Measurements from ENCODE around the gene GPM6B. TPM values are rescaled to one million over a fixed set of nuclear protein-coding genes. Genes with fewer than 3 reads are reported as not detected.

The GPM6B gene, protein sequence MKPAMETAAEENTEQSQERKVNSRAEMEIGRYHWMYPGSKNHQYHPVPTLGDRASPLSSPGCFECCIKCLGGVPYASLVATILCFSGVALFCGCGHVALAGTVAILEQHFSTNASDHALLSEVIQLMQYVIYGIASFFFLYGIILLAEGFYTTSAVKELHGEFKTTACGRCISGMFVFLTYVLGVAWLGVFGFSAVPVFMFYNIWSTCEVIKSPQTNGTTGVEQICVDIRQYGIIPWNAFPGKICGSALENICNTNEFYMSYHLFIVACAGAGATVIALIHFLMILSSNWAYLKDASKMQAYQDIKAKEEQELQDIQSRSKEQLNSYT
- total RNA-seq, result 2.3 TPM
- long read RNA-seq, transcript GPM6B-205 (7 exons, 3,957 nt), result major isoform, 12 of 17 reads
- long read RNA-seq, partial matches to known transcripts, result 1 of 17 reads
- long read RNA-seq, other reads (novel, unspliced or antisense), result 4 of 17 reads

DNA sequence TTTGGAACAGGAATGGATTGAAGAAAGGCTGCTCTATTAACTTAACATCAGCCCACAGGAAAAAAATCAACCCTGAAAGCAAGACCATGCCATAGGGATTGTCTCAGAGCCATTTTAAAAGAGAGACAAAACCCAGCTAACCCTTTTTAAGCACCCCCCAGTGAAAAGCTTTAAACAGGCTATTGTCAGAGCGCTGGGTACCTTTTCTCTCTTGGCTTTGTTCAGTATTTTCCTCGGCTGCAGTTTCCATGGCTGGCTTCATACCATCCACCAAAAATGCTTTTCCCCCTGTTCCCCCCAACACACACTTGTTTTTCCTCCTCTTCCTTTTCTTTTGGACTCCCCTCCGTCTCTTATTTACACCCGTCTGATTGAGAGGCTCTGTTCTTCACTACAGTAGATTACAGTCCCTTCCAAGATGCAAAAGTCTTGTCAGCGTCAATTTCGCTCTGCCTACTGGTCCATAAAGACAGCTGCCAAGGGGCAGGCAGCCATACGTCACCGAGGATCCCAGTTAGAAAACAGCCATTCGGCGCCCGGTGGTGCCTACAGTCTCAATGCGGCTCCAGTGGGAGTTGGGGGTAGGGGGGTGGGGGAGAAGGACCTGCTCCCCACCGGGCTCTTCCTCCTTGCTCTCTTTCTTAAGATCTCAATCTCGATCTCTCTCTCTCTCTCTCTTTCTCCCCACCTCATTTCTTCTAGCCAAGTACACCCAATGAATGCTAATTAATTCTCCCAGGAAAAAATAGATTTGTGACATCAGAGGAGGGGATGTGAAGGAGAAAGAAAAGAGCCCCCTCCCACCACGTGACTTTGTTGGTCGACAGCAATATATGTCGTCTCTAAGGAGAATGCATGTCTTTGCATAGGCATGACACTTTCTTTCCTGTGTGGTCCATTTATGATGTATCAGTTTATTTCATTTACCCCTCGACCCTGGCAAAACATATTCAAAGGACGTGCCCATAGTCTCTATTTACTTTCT lies at the start of gene GPM6B:
GPM6B (minus strand) TSS at position 451 of the 985 bp plus-strand sequence; CDS start at position 262, 189 bp downstream.
- no peak for DNase-seq (ENCODE audit: low spot score)

DNA sequence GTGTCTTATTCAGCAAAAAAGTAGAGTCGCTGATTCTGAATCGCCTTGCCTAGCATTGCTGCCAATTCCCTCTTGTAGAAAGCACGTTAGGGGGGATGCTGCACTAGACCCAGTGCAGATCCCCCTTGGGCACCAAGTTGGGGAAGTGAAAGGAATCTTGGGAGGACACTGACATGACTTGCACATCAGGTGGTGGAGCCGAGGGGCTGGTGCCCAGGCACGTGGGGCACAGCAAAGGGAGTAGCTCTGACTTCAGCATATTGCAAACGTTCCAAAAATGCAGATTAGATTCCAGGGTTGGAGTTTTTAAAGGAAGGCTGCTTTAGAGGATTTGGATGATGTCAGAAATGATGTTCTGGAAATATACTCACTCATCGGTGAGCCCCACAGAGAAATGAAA lies 47.4 kb upstream of the GPM6B start:
- DNase-seq (ENCODE audit: low spot score), result no peak

DNA sequence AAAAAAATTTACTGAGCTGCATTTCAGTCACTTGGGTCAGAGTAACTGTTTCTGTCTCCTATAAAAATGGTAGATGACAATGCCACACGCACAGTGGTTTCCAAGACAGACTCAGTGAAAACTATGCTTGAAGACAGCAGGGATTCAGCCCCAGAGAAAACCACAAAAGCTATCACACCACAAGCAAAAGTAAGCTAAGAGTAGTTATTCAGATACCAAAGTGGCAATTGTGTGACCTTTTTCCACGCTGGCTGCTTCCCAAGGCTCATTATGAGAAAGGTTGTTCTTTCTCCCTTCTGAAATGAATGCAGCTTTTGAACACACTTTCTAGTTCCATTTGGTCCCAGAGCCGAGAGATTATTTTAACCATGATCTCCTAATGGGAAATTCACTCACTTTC lies 46.4 kb upstream of the GPM6B start:
- no peak for DNase-seq (ENCODE audit: low spot score)

DNA sequence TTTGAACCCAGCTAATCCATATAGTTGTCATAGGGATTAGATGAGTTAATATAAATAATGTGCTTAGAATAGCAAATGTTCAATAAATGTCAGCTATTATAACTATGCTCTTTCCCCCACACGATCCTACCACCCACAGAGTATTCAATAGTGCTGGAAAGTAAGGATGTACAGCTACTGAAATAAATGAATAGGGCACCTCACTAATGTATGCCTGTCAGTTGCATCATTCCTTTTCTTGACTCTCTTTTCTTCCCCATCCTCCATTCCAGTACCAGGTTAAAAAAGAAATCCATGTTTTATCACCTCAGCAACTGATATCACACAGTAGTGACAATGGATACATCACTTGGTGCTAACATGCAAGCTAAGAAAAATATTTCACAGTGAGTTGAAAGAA lies 42.8 kb upstream of the GPM6B start:
- DNase-seq (ENCODE audit: low spot score), result no peak

DNA sequence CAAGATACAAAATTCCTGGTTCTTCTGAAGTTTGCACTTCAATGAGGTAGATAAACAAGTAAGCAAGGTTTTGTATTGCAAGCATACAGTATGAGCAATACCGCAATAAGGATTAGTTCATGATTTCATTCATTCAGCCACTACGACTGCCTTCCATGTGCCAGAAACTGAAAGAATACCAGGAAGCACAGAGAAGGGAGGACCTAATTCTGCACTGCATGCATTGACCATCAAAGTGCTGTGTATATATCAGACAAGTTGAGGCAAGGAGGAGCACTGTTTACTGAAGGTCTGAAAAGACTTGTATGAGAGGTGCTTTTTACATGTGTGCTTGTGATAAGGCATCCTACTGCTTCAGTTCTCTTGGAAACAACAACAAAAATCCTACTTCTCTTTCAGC lies 40.9 kb upstream of the GPM6B start:
- DNase-seq (ENCODE audit: low spot score), result no peak

DNA sequence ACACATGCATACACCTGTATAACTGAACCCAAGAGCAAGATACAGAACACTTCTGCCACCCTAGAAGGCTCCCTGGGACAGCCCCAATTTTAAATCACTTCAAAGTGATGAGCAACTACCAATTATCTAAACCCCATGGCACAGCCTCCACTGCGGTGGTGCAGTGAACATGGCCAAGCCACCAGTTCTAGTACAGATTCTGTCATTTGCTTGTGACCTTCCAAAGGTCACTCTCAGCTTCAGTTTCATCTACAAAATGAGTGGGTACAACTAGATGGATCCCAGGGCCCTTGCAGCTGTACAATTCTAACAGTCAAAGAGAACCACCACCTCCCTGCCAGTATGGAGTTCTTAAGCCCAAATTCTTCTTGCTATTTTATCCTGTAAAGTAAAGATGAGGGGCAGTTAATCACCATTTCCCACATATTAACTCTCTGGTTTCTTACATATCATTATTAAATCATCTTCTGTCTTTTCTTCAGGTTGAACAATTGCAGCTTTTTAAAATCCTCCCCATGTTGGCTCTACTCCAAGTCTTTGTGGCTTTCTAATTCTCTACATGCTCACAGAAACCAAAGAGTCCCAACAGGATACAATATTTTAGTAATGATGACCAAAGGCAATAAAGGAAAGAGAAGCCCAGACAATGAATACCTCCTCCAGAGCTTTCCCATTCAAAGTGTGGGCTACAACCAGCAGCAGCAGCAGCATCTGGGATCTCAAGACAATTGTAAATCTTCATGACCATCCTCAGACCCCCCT lies 39.0 kb upstream of the GPM6B start:
- no peak for DNase-seq (ENCODE audit: low spot score)

DNA sequence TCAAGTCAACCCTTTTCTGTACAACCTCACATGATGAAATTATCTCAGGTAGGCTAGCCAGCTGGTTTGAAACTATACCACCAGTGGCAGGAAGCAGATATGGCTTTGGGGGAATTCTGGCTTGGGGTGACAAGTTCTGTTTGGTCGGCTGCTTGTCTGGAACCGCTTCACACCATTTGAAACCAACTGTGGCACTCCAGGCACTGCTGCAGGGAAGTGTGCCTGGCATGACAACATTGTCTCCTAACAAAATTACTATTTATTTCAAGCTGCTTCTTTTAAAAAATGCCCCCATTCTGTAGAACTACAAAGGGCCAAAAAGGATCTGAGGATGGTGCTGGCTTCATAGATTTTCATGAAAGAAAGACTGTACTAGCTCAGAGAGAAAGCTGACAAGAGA lies 37.1 kb upstream of the GPM6B start:
- no peak for DNase-seq (ENCODE audit: low spot score)

DNA sequence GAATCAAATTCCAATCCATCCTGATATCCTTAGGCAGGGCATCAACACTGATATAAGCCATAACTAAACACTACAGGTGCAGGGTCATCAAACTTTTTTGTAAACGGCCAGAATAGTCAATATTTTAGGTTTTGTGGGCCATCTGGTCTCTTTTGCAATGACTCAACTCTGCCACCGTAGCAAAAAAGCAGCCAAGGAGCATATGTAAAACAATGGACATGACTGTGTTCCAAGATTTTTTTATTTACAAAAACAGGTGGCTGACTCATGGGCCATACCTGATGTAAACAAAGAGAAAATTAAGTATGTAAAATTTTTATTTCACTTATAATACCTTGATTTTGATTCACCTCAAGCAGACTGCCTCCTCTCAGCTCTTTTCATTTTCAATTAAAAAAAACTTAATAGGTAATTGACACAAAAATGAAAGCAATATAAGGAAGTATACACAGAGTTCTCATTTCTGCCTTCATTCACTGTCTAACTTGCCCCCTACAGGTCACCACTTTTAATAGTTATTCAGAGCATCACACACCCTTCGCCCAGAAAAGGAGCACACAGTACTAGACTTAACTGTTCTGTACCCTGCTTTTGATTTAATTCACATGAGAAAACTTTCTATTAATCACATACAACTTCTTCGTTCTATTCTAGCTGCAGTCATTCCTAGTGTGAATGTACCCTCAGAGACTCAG lies 35.3 kb upstream of the GPM6B start:
- DNase-seq (ENCODE audit: low spot score), result no peak

DNA sequence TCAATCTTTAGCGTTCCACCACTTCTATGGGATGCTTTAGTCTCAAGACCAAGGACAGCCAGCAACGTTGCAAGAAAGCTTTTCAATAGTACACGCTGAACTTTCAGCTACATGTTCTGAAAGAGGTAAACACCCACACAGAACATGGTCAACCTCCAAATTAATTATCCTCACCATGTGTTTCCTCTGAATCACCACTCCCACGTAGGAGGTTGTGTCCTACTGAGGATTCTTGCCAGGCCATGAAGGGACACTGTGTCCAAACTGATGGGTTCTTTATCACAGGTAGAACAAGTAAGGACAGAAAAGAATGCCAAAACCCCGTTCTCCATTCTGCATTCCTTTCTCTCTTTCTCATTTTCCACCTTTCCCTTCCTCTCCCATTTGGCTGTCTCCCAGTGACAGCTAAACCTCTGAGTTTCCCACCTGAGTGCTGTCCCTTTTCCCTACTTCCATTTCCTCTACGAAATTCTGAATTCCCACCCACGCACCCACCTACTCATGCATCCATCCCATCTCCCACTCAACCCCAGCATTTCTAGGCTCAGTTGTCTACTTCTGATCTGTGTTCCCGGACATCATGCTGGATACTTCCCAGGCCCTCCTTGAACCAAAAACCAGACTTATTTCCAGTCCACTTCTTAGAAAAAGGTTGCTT lies 29.0 kb upstream of the GPM6B start:
- DNase-seq (ENCODE audit: low spot score), result no peak

DNA sequence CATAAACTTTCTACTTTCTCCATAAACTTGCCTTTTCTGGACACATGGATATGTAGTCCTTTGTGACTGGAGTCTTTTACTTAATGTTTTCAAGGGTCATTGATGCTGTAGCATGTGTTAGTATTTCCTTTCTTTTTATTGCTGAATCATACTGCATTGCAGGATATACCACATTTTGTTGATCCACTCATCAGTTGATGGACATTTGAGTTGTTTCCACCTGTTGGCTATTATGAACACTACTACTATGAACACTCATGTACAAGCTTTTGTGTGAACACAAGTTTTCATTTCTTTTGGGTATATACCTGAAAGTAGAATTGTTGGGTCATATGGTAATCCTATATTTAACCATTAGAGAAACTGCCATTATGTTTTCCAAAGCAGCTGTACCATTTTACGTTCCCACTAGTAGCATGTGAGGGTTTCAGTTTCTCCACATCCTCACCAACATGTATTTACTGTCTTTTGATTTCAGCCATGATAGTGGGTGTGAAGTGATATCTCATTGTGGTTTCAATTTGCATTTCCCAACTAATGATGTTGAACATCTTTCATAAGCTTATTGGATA lies 26.3 kb upstream of the GPM6B start:
- no peak for DNase-seq (ENCODE audit: low spot score)

DNA sequence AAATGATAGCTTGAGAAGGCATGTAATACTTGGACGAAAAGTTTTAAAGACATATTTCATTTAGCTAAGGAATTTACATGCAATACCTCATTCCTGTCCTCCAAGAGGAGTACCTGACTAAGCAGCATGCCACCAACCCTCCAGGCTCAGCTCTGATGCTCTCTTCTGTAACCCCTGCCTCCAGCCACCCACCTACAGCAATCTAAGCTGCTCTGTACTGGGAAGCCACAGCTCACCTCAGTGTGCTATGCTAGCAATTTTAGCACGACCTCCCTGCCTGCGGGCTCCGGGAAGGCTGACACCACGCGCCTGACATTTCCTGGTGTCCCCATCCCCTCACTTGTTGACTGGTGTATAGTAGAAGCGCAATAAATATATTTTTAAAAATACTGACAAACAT lies 23.2 kb upstream of the GPM6B start:
- DNase-seq (ENCODE audit: low spot score), result no peak

DNA sequence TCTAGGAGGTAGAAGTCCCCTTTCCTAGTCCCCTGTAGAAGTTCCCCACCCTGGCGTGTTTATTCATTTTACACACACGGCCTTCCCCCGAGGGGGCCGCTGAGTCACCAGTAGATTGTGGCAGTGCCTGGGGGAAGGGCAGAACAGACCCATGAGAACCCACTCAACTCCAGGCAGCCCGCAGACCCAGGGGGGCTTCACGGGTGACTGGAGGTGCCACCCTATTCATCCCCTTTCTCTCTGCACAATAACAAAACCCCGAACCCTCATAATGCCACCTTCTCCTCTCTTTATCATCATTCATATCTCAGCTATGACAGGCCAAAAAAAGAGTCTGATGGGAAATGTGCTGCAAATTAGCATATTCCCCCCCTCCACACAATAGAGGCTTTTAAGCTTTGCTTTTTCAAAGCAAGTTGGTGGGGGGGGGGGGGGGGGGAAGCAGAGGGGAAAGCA lies 20.4 kb upstream of the GPM6B start:
- DNase-seq (ENCODE audit: low spot score), result no peak

DNA sequence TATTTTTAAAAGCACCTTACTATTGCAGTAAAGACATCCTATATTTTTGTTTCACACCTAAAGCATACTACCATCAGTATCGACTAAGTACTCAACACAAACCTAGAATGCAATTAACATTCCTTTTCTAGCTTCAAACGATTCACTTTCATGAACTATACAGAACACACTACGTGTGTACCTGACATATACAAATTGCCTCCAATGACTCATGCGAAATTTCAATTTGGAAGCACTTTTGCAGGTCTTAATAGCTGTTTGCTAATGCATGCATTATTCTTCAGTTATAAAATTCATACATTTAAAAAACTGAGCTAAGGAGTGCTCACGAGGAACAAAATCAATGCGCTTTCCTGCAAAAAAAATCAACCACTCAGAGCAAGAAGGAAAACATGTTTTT lies 19.7 kb upstream of the GPM6B start:
- DNase-seq (ENCODE audit: low spot score), result no peak

DNA sequence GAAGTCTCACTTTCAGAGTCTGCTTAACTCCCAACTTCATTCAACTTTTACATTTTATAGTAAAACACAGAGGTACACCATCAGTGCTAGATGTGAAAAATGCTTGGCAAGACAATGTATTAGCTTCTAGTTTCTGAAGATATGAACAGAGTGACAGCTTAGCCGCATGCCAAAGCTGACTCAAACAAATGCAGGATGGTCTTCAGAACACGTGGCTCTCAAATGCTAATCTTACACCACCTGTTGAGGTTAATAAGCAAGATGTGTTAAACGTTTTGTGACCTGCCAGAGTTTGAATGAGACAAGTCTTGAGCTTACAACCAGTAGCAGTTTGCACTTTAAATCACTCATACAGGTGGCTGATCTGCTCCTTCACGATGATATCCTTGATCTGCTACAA lies 18.9 kb upstream of the GPM6B start:
- DNase-seq (ENCODE audit: low spot score), result no peak

DNA sequence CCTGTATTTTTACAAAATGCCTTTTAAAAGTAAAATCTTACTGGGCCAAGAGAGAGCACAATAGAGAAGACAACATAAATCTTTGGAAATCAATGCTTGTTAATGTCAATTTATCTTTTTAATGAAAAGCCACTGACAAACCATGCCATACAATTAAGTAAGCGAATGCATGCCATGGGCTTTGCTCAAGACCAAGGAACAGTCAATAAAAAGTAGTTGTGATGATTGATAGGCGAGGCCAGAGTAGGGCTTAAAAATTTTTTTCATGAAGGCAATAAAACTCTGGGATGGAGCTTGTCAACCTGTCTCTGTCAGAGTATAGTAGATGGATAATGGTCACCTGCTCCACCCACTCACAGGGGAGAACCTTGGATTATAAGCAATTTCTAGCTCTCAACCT lies 17.5 kb upstream of the GPM6B start:
- DNase-seq (ENCODE audit: low spot score), result no peak

DNA sequence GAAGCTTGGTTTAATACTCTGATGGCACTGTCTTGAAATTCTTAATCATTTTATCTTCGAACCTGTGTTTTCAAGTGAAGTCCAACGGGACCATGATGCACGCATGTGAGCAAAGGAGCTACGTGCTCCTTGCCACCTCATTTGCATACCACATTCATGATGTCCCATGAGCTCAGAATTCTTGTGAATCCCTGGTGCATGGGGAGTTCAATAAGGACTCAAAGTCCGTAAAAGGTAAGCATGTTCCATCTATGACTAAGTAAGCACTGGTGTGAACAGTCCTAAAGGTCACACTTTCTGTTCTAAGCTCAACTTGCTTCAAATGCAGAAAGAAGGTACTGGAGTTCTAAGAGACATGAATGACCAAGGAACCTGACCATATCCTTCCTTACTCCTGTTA lies 13.1 kb upstream of the GPM6B start:
- DNase-seq (ENCODE audit: low spot score), result no peak

DNA sequence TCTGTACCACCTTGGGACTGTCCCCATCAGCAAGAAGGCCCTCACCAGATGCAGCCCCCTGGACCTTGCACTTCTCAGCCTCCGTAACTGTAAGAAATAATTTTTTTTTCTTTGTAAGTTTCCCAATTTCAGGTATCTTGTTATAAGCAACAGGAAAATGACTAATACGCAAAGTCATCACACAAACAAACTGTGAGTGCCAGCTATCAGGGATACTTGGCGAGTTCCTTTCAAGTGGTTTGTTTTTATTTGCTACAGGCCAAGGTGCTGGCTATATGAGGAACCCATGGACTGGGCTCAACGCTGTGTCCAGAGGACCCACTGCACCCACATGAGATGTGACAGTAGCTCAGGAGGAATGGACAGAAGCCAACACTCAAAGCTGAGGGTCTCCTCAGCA lies 11.5 kb upstream of the GPM6B start:
- DNase-seq (ENCODE audit: low spot score), result no peak

DNA sequence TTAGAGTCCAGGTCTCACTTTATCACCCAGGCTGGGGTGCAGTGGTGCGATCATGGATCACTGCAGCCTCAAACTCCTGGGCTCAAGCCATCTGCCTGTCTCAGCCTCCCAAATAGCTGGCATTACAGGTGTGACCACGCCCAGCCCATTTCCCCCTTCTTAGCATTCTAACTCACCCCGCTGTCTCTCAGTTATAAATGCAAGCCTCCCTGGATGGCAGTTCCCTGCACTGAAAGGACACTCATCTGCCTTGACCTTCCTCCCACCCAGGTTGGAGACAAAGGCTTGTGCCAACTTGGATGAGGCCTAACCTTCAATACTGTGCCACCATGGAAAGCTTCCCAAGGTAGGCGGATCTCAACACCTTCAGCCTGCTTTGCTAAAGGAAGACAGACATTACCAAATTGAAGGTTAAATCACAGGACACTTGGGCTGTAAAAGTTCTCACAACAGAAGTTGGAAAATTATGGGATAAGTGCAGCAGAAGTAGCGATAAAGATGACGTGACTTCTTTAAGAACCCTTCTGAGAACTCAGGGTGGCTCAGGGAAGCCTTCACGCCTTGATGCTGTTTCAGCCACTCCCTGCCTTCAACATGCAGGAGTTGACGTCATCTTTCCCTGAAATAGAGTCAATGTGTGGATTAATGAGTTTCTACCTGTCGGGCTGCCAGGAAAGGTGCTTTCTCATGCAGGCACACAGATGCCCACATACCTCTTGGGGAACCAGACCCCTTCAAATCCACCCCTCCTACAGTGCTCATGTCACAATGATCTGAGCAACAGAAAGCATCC lies 10.6 kb upstream of the GPM6B start:
- DNase-seq (ENCODE audit: low spot score), result no peak

DNA sequence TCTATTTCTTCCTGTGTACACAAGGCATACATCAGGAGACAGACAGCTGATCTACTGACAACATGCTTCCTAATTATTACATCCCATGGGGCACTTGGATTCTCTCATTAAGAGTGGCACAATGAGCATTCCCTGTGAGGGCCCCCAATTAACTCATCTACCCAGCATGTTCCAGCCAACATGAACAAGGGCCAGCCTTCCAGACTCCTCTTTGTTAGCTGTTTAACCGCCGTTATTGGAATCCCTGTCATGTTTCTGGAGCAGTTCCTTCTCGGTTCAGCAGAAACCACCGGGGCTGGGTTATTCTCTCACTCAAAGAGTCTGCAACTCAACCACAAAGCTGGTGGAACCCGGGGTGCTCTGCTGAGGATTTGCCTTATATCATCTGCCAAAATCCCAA lies 9.9 kb upstream of the GPM6B start:
- DNase-seq (ENCODE audit: low spot score), result no peak
